ENCODE measurements around the gene TEX54. TPM values are rescaled to one million over a fixed set of nuclear protein-coding genes. Genes with fewer than 3 reads are reported as not detected.

The TEX54 gene
- total and polyA plus RNA-seq, 2 of the 13 experiments (the other 11 are each of a cell fraction or from before 2014, with no cell fraction given), result not detected

GRCh38 chr11:62855571-62856332, 23.1 kb upstream of the TEX54 start (continued):
- peak; percentile 94 for TF ChIP-seq NFAT5 (CRISPR knock-in tag; IDR thresholded peaks at IDR 0.05)
- TF ChIP-seq ETV5 (CRISPR knock-in tag; IDR thresholded peaks at IDR 0.05; ENCODE audit: borderline replicate concordance), result peak; percentile 41
- TF ChIP-seq CBX2 (IDR thresholded peaks at IDR 0.05; ENCODE audit: low read depth, low read length), result no peak
- 0 out of 2 replicates have a peak, but pooled peaks have one; percentile 38 for TF ChIP-seq CBX2 (CRISPR knock-in tag; IDR thresholded peaks at IDR 0.05; ENCODE audit: low read depth)
- TF ChIP-seq TEAD2 (CRISPR knock-in tag; IDR thresholded peaks at IDR 0.05), result peak; percentile 88; the same call in 1 of the 2 replicates
- 0 out of 2 replicates have a peak, but pooled peaks have one; percentile 74 for TF ChIP-seq TBP (CRISPR knock-in tag; IDR thresholded peaks at IDR 0.05)
- TF ChIP-seq ZNF296 (CRISPR knock-in tag; conservative IDR thresholded peaks at IDR 0.05), result peak; percentile 25; the same call in 1 of the 2 replicates
- peak; percentile 98 for TF ChIP-seq ZNF747 (CRISPR knock-in tag; IDR thresholded peaks at IDR 0.05; ENCODE audit: borderline replicate concordance)
- peak; percentile 94 for TF ChIP-seq RFXAP (CRISPR knock-in tag; IDR thresholded peaks at IDR 0.05; ENCODE audit: borderline replicate concordance)
- TF ChIP-seq FOSL1 (CRISPR knock-in tag; IDR thresholded peaks at IDR 0.05; ENCODE audit: borderline replicate concordance), result no peak
- peak; percentile 88 for TF ChIP-seq ZSCAN12 (CRISPR knock-in tag; IDR thresholded peaks at IDR 0.05)
- peak; percentile 85 for TF ChIP-seq JARID2 (CRISPR knock-in tag; IDR thresholded peaks at IDR 0.05; ENCODE audit: insufficient replicate concordance)
- no peak for TF ChIP-seq PAF1 (CRISPR knock-in tag; IDR thresholded peaks at IDR 0.05)
- TF ChIP-seq REPIN1 (CRISPR knock-in tag; IDR thresholded peaks at IDR 0.05; ENCODE audit: borderline replicate concordance, low read depth), result peak; percentile 93
- TF ChIP-seq SRF (IDR thresholded peaks at IDR 0.05; ENCODE audit: low read depth, low read length), result 0 out of 2 replicates have a peak, but pooled peaks have one; percentile 11
- no peak; the same call in 1 of the 2 replicates for TF ChIP-seq ZNF34 (CRISPR knock-in tag; IDR thresholded peaks at IDR 0.05; ENCODE audit: borderline replicate concordance)
- TF ChIP-seq PBX2 (CRISPR knock-in tag; IDR thresholded peaks at IDR 0.05), result no peak
- no peak for TF ChIP-seq RBAK (CRISPR knock-in tag; IDR thresholded peaks at IDR 0.05)
- peak; percentile 100 for TF ChIP-seq POLR2G (IDR thresholded peaks at IDR 0.05; ENCODE audit: low read depth, low read length)
- peak; percentile 98 for TF ChIP-seq SATB2 (CRISPR knock-in tag; IDR thresholded peaks at IDR 0.05)
- peak; percentile 98 for TF ChIP-seq ZNF232 (CRISPR knock-in tag; IDR thresholded peaks at IDR 0.05; ENCODE audit: borderline replicate concordance)
- TF ChIP-seq ZNF275 (CRISPR knock-in tag; IDR thresholded peaks at IDR 0.05; ENCODE audit: borderline replicate concordance), result peak; percentile 98
